Activated naive CD4-positive, alpha-beta T cell treated with anti-CD3 and anti-CD28 coated beads, Interleukin-2, amount 50 U/mL, for 72 hours (primary cell): ENCODE data around the gene RUFY4. TPM values are rescaled to one million over a fixed set of nuclear protein-coding genes. Genes with fewer than 3 reads are reported as not detected.
"Not testable (repeated sequence)": the region's sequence is repeated elsewhere in the genome, so short reads cannot be mapped to it uniquely, and the experiment has no call there.

Source experiments
- ATAC-seq, 2 donors: fragments of 150-1000 bp; cut with Tn5 transposase; 2 replicates each; pipeline ENCODE4 v1.10.0; 2021; ENCODE audit warnings: mild to moderate bottlenecking in 2 of 2, moderate library complexity in 2 of 2
- DNase-seq, 2 donors: peaks; one replicate each; pipeline ENCODE4 v3.0.0; 2021 to 2022; ENCODE audit warnings: low spot score in 2 of 2
- H3K27ac Mint-ChIP-seq, 2 donors: one replicate each; pipeline ENCODE4 v1.8.0; 2022; ENCODE audit warnings: mild to moderate bottlenecking in 2 of 2, mixed read lengths in 2 of 2
- H3K36me3 Mint-ChIP-seq, 2 donors: one replicate each; pipeline ENCODE4 v1.8.0; 2022; ENCODE audit warnings: mixed read lengths in 2 of 2
- H3K9me3 Mint-ChIP-seq, 2 donors: one replicate each; pipeline ENCODE4 v1.8.0; 2022; ENCODE audit warnings: mixed read lengths in 2 of 2
- total RNA-seq, 2 donors: library from RNA; stranded (reverse); gene quantifications; one replicate each; pipeline ENCODE4 v1.2.3, GENCODE V29; 2022

Gene RUFY4
- total RNA-seq, 2 donors from 2014 or later: 3.2 to 5.1 TPM

GRCh38 chr2:218041302-218042168 is 27.5 kb upstream of the RUFY4 start:
- Mint-ChIP-seq H3K36me3 (peaks cover 0 to 26% of the 10 kb centered on the region in 2 donors), H3K27ac (peak overlapping the region in 1 of 2 donors; percentile 81), H3K9me3 (peaks cover 0 to 18% of the 10 kb centered on the region in 2 donors)
- ATAC-seq (peak in 1 of 2 donors; percentile 81), DNase-seq (no peak)

DNA sequence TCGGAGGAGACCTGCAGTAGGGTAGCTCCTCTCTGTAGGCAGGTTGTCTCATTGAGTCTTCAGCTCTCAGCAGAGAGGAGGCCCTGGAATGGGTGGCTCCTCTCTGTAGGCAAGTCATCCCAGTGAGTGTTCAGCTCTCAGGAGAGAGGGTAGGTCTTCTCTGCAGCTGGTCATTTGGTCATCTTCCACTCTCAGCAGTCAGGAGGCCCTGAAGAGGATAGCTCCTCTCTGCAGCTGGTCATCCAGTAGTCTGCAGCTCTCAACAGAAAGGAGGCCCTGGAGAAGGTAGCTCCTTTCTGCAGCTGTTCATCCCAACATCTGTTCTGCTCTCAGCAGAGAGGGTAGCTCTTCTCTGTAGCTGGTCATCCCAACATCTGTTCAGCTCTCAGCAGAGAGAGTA is 26.0 kb upstream of the RUFY4 start:
- H3K9me3 Mint-ChIP-seq: peaks cover 0 to 18% of the 10 kb centered on the region in 2 donors
- H3K27ac Mint-ChIP-seq: no peak overlapping the region
- DNase-seq (no peak), ATAC-seq (no peak)
- H3K36me3 Mint-ChIP-seq: peaks cover 0 to 26% of the 10 kb centered on the region in 2 donors

GRCh38 chr2:218043701-218044109 is 25.3 kb upstream of the RUFY4 start:
- no peak for DNase-seq
- H3K9me3 Mint-ChIP-seq: peaks cover 0 to 18% of the 10 kb centered on the region in 2 donors
- no peak overlapping the region for H3K27ac Mint-ChIP-seq
- ATAC-seq: no peak
- peaks cover 3 to 26% of the 10 kb centered on the region in 2 donors for H3K36me3 Mint-ChIP-seq

DNA sequence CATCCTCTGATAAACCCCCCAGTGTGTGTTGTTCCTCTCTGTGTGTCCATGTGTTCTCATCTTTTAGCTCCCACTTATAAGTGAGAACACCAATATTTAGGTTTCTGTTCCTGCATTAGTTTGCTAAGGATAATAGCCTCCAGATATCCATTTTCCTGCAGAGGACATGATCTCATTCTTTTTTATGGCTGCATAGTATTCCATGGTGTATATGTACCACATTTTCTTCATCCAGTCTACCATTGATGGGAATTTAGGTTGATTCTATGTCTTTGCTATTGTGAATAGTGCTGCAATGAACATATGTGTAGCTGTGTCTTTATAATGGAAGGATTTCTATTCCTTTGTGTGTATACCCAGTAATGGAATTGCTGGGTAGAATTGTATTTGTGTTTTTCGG is 24.5 kb upstream of the RUFY4 start:
- H3K9me3 Mint-ChIP-seq: peaks cover 0 to 18% of the 10 kb centered on the region in 2 donors
- not testable (repeated sequence) for ATAC-seq

DNA sequence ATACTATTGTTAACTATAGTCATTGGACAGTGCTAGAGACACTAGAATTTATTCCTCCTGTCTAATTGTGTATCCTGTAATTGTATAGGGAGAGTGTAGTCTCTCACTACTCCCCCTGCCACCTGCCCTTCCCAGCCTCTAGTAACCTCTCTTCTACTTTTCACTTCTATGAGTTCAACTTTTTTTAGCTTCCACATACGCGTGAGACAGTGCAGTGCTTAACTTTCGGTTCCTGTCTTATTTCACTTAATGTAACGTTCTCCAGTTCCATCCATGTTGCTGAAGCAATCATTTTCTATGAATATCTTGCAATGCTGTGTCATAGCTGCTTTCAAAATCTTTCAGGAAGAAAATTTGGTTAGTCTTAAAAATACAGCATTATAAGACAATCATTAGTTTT is 22.8 kb upstream of the RUFY4 start:
- no peak for DNase-seq
- no peak for ATAC-seq
- Mint-ChIP-seq H3K9me3 (peaks cover 6 to 22% of the 10 kb centered on the region in 2 donors), H3K36me3 (peaks cover 20 to 38% of the 10 kb centered on the region in 2 donors), H3K27ac (no peak overlapping the region)

More for the DNA sequence above, 24.5 kb upstream of the RUFY4 start:
- not testable (repeated sequence) for DNase-seq, H3K27ac Mint-ChIP-seq
- H3K36me3 Mint-ChIP-seq: peaks cover 10 to 26% of the 10 kb centered on the region in 2 donors

- H3K27ac Mint-ChIP-seq: no peak overlapping the region
- no peak for ATAC-seq
- H3K36me3 Mint-ChIP-seq: peaks cover 20 to 32% of the 10 kb centered on the region in 2 donors
- peaks cover 6 to 18% of the 10 kb centered on the region in 2 donors for H3K9me3 Mint-ChIP-seq
- no peak for DNase-seq
Measured at GRCh38 chr2:218047536-218048225, 21.4 kb upstream of the RUFY4 start.

GRCh38 chr2:218051903-218052302 is 17.1 kb upstream of the RUFY4 start:
- Mint-ChIP-seq H3K27ac (no peak overlapping the region), H3K9me3 (peaks cover 6 to 10% of the 10 kb centered on the region in 2 donors), H3K36me3 (peaks cover 11 to 20% of the 10 kb centered on the region in 2 donors)
- ATAC-seq: no peak
- DNase-seq: no peak

GRCh38 chr2:218059289-218059688 is 9.8 kb upstream of the RUFY4 start:
- ATAC-seq: no peak
- no peaks in the 10 kb centered on the region for H3K36me3 Mint-ChIP-seq
- H3K9me3 Mint-ChIP-seq: no peaks in the 10 kb centered on the region
- peak overlapping the region in 1 of 2 donors; percentile 5 for H3K27ac Mint-ChIP-seq
- DNase-seq: no peak

GRCh38 chr2:218060118-218060517 is 8.9 kb upstream of the RUFY4 start:
- H3K9me3 Mint-ChIP-seq: no peaks in the 10 kb centered on the region
- H3K36me3 Mint-ChIP-seq: no peaks in the 10 kb centered on the region
- H3K27ac Mint-ChIP-seq: no peak overlapping the region
- DNase-seq: no peak
- ATAC-seq: no peak

- ATAC-seq (no peak), DNase-seq (no peak)
- no peak overlapping the region for H3K27ac Mint-ChIP-seq
- H3K36me3 Mint-ChIP-seq: no peaks in the 10 kb centered on the region
- no peaks in the 10 kb centered on the region for H3K9me3 Mint-ChIP-seq
Measured at GRCh38 chr2:218060950-218061660, 7.9 kb upstream of the RUFY4 start.

GRCh38 chr2:218063486-218063885 is 5.6 kb upstream of the RUFY4 start:
- Mint-ChIP-seq H3K27ac (no peak overlapping the region), H3K9me3 (no peaks in the 10 kb centered on the region), H3K36me3 (no peaks in the 10 kb centered on the region)
- ATAC-seq (no peak), DNase-seq (no peak)

- Mint-ChIP-seq H3K9me3 (no peaks in the 10 kb centered on the region), H3K27ac (no peak overlapping the region)
- no peak for ATAC-seq
Measured at GRCh38 chr2:218063896-218064295, 5.2 kb upstream of the RUFY4 start.

GRCh38 chr2:218065239-218066006 is 3.6 kb upstream of the RUFY4 start:
- no peaks in the 10 kb centered on the region for H3K36me3 Mint-ChIP-seq
- no peak for DNase-seq
- ATAC-seq: no peak
- no peaks in the 10 kb centered on the region for H3K9me3 Mint-ChIP-seq
- H3K27ac Mint-ChIP-seq: no peak overlapping the region

More at GRCh38 chr2:218063896-218064295, 5.2 kb upstream of the RUFY4 start:
- H3K36me3 Mint-ChIP-seq: no peaks in the 10 kb centered on the region
- no peak for DNase-seq

GRCh38 chr2:218066926-218067515 is 2.0 kb upstream of the RUFY4 start:
- DNase-seq: no peak
- Mint-ChIP-seq H3K9me3 (no peaks in the 10 kb centered on the region), H3K27ac (peak overlapping the region in 1 of 2 donors; percentile 61), H3K36me3 (no peaks in the 10 kb centered on the region)
- ATAC-seq: no peak

DNA sequence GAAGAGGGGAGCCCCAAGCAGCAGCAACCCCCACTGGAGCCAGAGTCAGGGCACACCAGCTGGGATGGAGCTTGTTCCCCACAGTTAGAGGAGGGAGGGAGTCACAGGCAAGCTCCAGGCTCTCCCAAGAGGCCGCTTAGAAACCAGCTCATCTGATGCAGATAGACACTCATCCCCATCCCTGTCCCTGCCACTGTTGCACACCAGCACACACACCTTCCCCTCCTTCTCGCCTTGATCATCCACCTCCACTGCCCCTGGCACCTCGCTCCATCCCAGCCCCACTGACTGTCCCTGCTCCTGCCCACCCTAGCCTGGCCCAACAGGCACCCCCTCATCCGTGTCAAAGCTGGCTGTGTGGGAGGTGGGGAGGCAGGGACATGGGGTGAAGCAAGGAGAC is 1.5 kb upstream of the RUFY4 start:
- Mint-ChIP-seq H3K27ac (no peak overlapping the region), H3K36me3 (no peaks in the 10 kb centered on the region), H3K9me3 (no peaks in the 10 kb centered on the region)
- no peak for DNase-seq
- ATAC-seq: no peak
